BE2C (cell line): ENCODE data around the gene GRIN2A.

Experiments
- DNase-seq: peaks from one replicate; pipeline ENCODE4 v3.0.0-alpha.2; 2020
- H3K27me3 ChIP-seq: fragments of 250-450 bp; sonication (Bioruptor Pico); 2 replicates; pipeline ENCODE4 v1.5.1; 2020; ENCODE audit warnings: mild to moderate bottlenecking
- H3K36me3 ChIP-seq: fragments of 250-450 bp; sonication (Bioruptor Pico); 2 replicates; pipeline ENCODE4 v1.5.1; 2020; ENCODE audit warnings: mild to moderate bottlenecking
- H3K4me1 ChIP-seq: fragments of 250-450 bp; sonication (Bioruptor Pico); 2 replicates; pipeline ENCODE4 v1.5.1; 2020
- H3K4me3 ChIP-seq: 2 replicates; pipeline ENCODE4 v1.5.1; 2011; ENCODE audit warnings: low read depth, low read length
- H3K9me3 ChIP-seq: fragments of 250-450 bp; sonication (Bioruptor Pico); 2 replicates; pipeline ENCODE4 v1.5.1; 2020
- CTCF ChIP-seq: IDR thresholded peaks from 2 replicates; pipeline ENCODE4 v1.5.1; 2012; ENCODE audit warnings: mild to moderate bottlenecking, low read depth, low read length

Gene GRIN2A

GRCh38 chr16:9953908-9954570 lies 228.2 kb downstream of the GRIN2A start:
- Histone ChIP-seq H3K4me1 (no peaks in the 10 kb centered on the region), H3K9me3 (no peaks in the 10 kb centered on the region), H3K36me3 (no peaks in the 10 kb centered on the region), H3K4me3 (no peak overlapping the region), H3K27me3 (no peaks in the 10 kb centered on the region)
- TF ChIP-seq CTCF: no peak
- DNase-seq: no peak

GRCh38 chr16:9950658-9951057 lies 231.6 kb downstream of the GRIN2A start:
- no peaks in the 10 kb centered on the region for H3K4me1 ChIP-seq
- no peak for TF ChIP-seq CTCF
- no peak overlapping the region for H3K4me3 ChIP-seq
- H3K27me3 ChIP-seq: no peaks in the 10 kb centered on the region
- DNase-seq: no peak
- no peaks in the 10 kb centered on the region for H3K36me3 ChIP-seq
- no peaks in the 10 kb centered on the region for H3K9me3 ChIP-seq

- H3K9me3 ChIP-seq: no peaks in the 10 kb centered on the region
- no peak for TF ChIP-seq CTCF
- H3K27me3 ChIP-seq: no peaks in the 10 kb centered on the region
- H3K4me3 ChIP-seq: no peak overlapping the region
- DNase-seq: no peak
- H3K4me1 ChIP-seq: no peaks in the 10 kb centered on the region
- no peaks in the 10 kb centered on the region for H3K36me3 ChIP-seq
Measured at GRCh38 chr16:9949396-9949795, 232.8 kb downstream of the GRIN2A start.

GRCh38 chr16:9948933-9949332 lies 233.3 kb downstream of the GRIN2A start:
- H3K36me3 ChIP-seq: no peaks in the 10 kb centered on the region
- no peaks in the 10 kb centered on the region for H3K4me1 ChIP-seq
- H3K9me3 ChIP-seq: no peaks in the 10 kb centered on the region
- DNase-seq: no peak
- TF ChIP-seq CTCF: no peak
- no peak overlapping the region for H3K4me3 ChIP-seq
- H3K27me3 ChIP-seq: no peaks in the 10 kb centered on the region

- Histone ChIP-seq H3K4me3 (no peak overlapping the region), H3K4me1 (no peaks in the 10 kb centered on the region), H3K27me3 (no peaks in the 10 kb centered on the region), H3K9me3 (no peaks in the 10 kb centered on the region; the same call in 1 of the 2 replicates), H3K36me3 (no peaks in the 10 kb centered on the region)
- DNase-seq: no peak
- no peak for TF ChIP-seq CTCF
Measured at GRCh38 chr16:9946022-9946720, 236.1 kb downstream of the GRIN2A start.

GRCh38 chr16:9943121-9943520 lies 239.1 kb downstream of the GRIN2A start:
- no peaks in the 10 kb centered on the region for H3K27me3 ChIP-seq
- no peaks in the 10 kb centered on the region for H3K4me1 ChIP-seq
- H3K4me3 ChIP-seq: no peak overlapping the region
- H3K36me3 ChIP-seq: no peaks in the 10 kb centered on the region
- TF ChIP-seq CTCF: no peak
- no peak for DNase-seq
- H3K9me3 ChIP-seq: no peaks in the 10 kb centered on the region; the same call in 1 of the 2 replicates
